ENCODE data around the gene DCAF12.

GRCh38 chr9:34163434-34163833 lies 36.9 kb upstream of the DCAF12 start:
- TF ChIP-seq POLR2A (IDR thresholded peaks at IDR 0.05; ENCODE audit: low read depth), result no peak
- TF ChIP-seq CTCF (IDR thresholded peaks at IDR 0.05), result no peak
- no peak for TF ChIP-seq EP300 (IDR thresholded peaks at IDR 0.05)
- no peak for TF ChIP-seq POLR2AphosphoS5 (IDR thresholded peaks at IDR 0.05)

All from esophagus muscularis mucosa (tissue), 4 donors.